CD4-positive, alpha-beta T cell treated with Interleukin-10 for 1 hour (primary cell): ENCODE data around the gene LRRTM4.

ENCODE experiments used
- DNase-seq: peaks from one replicate; pipeline ENCODE4 v3.0.0-alpha.2; 2020

Gene LRRTM4

DNA sequence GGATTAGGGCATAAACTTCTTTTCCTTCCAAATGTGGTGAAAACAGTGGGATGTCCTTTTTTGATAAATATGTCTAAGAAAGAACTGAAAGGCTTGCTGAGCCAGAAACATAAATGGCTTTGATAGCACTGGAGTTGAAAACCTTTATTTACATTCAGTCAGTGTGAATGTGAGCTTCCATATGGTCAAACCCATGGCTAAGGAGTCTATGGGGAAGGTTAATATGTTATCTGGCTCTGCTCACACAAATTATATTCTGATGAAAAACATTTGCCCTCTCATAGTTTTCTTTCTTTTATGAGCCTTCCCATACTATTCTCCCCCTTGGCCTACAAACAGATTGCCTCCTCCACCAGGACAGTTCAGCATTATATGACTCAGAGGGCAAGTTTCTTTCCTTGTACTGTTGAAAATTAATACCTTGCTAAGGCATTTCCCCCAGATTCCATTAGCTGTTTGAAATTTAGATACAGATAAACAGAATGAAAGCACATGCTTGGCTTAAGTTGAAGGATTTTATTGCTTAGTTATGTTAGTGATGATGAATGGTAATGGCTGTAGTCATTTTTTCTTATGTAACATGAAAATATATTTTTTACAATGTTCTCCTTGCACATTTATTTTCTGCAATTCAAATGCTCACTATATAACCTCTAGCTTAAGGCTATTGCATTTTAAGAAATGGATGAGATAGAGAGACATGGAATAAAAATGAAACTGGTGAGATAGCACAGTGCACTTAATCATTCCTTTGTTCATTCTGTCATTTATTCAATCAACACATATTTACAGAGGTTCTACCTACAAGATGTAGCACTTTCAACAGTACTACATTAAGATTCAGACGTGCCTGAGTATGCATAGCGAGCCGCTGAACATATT lies 544.1 kb downstream of the LRRTM4 start:
- no peak for DNase-seq

DNA sequence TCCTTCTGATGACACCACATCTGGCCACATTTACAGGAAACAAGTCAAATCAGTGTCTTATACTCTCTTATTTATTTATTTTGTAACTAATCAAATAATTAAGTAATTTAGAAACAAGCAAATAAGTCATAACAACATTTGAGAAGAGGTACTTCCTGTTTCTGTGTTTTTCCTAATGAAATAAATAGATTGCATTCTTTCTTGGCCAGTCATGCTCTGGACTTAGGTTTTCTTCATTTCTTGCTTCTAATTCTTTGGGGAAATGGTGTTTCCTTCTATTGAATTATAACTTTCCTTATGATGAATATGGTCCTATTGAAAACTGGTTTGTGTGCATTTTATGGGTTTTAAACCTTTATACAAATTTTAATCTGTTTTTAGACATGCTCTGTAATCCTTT lies 546.4 kb downstream of the LRRTM4 start:
- DNase-seq: no peak

DNA sequence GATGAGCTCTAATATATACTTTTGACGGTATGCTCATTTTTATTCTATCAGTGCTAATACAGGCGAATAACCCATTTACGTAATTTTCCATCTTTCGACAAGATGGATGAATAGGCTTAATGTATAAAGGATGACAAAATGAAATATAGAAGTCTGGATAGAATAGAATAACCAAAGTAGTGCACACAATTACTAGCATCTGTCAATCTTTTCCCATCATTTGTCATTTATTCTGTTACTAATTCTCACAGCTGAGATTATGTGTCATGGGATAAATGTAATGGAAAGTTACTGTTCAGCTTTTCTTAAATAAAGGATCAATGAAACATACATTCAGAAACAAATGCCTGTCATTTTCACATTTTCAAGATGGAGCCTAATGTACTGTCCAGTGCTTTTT lies 548.6 kb downstream of the LRRTM4 start:
- DNase-seq: no peak

DNA sequence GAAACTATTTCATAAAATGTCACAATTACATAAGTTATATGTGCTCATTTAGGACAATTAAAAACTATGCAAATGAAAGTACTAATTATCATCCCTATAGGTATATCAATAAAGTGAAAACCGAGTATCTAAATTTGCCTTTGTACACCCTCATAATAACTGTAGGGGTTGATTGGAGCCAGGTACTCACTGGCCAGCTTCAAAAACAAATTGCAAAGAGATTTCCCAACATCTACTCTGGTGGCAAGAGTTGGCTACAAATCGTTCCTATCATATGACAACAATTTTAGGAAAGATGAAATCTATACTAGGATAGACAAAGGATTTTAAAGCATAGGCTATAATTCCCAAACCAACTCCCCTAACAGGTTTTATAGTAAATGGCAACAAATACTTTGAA lies 556.4 kb downstream of the LRRTM4 start:
- no peak for DNase-seq

DNA sequence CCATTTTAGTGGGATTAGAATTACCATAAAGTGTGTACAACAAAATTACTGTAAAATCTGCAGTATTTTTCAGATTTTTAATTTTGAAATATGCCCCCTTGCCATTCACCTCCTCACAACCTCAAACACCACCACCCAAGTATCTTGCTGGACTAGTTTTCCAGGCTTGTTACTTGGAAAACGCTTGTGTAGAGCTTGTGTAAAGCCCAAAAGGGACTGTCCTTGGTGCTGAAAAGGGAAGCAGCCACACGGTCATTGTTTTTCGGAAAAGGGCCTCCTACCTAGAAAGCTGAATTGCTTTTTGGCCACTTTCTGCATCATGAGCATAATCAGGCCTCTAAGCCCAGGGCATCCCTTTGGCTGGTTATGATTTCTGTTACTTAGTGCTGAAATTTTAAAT lies 563.4 kb downstream of the LRRTM4 start:
- no peak for DNase-seq

DNA sequence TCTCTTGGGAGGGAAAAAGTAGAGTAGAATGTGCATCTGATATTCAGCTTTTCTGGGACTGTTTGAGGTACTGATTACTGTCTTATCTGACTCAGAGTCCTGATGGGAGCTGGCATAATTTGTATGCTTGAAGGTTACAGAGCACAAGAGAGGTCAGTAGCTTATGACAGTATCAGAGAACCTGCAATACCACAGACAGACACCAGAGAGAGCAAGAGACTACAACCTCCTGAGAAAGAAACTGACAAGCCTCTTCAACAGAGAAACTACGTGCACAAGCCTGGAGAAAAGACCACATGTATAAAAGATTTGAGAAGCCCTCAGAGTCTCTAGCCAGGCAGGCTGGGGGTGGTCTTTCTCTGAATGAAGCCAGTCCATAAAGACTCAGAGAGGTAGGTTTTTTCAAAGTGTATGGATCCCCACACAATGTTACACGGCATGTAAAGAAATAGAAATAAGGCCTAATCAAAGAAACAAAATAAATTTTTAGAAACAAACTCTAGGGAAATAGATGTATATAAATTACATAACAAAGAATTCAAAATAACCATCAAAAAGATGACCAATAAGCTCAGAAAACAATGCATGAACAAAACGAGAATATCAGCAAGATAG lies 568.3 kb downstream of the LRRTM4 start:
- DNase-seq: no peak

DNA sequence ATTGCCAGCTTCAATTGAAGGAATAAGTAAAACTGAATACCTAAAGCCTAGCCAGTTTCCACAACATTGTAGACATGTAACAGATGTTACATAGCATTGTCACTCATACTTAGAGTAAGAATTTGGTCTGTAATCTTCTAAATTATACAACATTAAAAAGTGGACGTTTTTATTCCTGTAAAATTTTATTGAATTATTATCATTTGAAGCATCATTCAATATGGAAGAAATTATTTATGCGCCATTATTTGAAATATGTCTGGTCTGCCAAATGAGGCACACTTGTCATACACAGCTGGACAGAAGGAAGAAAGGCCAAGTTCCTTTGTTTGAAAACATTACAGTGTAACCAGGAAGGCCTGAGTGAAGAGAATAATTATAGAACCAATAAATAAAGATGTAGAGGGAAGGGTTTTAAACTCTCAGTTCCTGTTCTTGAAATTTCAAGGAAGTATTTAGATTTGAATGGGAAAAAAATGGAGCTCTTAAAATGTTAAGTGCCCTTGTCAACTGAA lies 575.5 kb downstream of the LRRTM4 start:
- no peak for DNase-seq

DNA sequence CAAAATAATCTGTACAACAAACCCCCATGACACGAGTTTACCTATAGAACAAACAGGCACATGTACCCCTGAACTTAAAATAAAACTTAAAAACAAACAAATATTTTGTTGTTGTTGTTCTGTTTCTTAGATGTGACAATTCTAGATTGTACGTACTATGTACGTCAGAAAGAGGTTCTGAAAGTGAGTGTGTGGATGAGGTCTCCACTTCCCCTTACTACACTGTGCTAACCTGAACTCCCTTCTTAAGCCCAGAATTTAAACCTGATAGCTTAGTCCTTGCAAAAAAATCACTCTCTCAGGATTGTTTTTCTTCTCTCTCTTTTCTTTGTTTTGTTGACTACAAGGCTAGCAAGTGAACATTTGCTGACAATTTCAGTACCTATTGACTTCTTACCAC lies 581.6 kb downstream of the LRRTM4 start:
- DNase-seq: no peak

DNA sequence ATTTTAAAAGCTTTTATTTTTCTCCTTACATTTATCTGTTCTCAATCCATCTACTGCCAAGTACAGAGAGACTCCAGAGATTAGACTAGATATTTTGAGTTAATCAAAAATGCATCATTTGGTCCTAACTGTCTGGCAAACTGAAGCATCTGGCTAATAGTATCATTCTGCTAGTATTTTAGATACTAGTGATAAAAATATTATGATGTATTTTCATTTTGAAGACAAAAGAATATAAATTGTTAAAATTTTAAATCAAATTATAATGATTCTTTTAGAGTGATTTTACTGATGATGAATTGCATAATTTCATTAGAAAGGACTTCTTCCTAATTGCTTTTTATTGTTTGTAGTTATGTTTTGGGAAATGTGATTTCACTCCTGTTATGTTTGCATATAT lies 584.0 kb downstream of the LRRTM4 start:
- no peak for DNase-seq

DNA sequence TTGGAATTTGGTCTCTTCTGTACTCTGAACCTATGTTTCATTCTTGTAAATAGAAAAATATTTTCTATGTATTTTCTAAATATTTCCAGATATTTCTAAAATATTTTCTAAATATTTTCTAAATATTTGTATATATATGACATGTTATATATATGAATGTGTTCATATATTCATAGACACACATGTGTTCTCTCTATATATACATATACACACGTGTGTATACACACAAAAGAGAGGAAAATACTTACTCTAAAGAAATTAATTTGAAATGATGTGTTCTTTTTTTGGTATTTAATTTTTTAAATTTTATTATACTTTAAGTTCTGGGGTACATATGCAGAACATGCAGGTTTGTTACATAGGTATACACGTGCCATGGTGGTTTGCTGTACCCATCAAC lies 589.6 kb downstream of the LRRTM4 start:
- DNase-seq: no peak

DNA sequence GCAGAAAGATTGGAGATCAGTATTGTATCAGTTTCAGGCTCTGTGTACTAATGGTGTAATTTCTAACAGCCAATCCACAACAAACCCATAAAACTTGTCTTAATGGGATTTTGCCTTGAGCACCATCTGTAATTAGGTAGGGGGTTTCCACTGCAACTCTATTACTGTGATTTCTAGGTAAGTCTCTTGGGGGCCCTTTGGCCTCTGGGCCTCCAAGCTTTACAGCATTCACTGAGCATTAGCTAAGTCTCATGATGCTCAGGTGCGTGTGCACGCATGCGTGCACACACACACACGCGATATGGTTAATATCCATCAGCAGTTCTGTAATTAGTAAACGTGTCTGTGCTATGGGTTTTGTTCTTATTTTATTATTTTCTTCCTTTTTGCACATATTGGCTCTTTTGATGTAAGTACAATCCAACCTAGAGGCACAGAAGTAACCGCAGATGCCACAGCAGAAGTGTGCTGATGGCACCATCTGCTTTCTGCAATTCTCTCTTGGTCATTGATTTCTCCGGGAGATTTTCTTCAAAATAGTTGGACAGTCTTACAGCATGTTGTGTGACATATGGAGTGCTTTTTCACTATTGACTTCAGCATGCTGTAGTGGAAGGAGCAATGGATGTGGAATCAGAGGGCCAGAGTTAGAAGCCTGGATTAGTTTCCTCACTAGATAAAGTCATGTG lies 592.0 kb downstream of the LRRTM4 start:
- no peak for DNase-seq

DNA sequence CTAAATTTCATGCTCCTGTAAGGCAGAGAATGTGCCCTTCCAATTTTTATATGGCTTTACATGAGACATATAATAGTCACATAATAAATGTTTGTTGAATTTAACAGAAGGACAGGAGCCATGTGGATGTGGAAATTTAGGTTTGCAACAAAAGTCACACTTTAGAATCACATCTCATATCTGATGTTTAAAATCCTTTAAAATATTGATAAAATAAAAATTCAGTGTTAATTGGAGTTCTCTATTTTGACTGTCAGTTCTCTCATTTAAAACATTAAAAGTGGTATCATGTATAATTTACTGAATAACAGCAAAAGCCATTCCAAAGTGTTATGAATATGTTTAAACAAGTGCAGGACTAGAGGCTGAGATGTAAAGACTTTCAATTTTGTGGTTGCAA lies 594.1 kb downstream of the LRRTM4 start:
- DNase-seq: no peak

DNA sequence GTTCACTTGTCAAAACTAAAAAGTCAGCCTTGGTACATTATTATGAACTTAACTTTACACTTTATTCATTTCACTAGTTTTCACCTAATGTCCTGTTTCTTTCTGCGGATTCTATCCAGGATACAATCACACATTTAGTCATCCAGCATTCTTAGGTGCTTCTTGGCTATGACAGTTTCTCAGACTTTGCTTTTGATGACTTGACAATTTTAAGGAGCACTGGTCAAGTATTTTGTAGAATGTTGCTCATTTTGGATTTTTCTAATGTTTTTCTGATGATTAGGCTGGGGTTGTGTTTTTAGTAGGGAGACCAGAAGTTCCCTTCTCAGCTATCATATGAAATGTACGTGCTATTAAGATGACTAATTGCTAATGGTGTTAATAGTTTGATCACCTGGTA lies 601.2 kb downstream of the LRRTM4 start:
- no peak for DNase-seq

DNA sequence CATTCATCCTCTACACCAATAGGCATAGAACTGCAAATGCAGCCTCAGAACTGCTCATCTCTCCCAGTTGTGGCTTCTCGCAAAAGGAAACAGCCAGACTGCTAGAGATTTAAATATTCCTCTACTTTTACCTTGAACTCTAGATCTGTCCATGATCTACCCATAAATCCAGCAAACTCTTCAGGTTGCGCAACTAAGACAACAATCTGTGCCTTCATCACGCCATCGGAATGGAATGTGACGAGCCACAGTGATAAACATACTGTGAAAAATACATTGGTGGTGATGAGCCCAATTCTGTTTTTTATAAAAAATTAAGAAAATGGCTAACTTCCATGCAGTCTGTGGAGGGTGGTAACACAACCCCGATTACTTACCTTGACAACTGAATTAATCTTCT lies 626.7 kb downstream of the LRRTM4 start:
- no peak for DNase-seq

DNA sequence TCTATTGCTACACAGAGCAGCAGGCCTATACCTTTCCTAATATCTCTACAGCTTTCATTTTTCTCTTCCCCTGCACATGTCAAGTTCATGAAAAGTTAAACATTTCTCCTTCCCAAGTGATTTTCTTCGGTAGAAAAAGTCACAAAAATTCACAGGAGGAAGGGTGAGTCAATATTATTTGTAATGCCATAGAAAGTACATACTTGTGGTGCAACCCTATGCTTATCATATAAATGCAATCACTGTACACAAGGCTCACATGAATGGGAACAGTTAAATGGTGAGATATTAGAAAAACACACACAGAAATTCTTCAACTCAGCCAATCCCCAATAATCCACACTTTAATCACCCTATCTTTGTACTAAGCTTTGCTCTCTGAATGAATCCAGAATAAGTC lies 651.6 kb downstream of the LRRTM4 start:
- DNase-seq: no peak

DNA sequence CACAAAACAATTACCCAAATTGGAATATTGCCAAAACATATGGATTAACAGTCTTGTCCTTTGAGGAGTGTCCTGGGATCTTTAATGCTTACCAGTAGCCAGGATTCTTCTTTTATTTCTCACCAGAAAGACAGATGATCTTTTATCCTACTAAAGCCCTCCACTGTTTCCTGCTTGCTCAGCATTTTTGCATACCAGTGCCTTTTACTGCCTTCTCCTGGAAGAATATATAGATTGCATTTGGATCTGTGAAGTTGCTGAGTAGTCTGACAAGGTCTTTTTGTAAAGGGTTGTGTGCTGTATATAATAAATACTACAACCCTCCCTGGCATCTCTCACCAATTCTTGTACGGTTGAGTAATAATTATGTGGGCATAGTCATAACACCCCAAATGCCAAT lies 652.2 kb downstream of the LRRTM4 start:
- DNase-seq: no peak

DNA sequence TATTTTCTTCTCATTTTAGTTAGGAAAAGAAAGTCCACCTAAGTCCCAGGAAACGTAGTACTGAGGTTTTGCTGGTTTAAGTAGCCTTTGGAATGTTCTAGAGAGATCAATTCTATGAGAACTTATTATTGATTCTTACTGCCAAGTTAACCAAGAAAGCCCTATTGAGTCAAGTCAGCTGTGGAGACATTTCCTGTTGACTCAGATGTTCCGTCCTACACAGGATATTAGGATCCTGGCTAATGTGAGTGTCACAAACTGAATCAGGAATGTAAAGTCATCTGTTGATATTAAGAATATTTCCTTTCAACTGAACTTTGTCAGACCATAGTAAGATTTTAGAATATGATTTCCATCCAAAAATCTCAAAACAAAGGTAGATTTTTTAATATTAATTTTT lies 654.3 kb downstream of the LRRTM4 start:
- no peak for DNase-seq

DNA sequence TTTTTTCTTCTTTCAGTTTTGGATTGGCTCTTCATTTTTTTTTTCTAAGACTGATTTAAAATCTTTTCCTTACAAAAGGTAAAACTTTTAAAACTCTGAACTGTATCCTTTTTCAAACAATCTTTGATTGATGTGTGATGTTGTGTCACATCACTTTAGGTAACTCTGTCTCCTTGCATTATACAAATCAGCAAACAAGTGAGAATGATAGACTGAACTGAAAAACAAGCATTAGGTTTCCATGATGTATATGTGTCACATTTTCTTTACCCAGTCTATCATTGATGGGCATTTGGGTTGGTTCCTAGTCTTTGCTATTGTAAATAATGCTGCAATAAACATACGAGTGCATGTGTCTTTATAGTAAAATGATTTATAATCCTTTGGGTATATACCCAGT lies 655.7 kb downstream of the LRRTM4 start:
- no peak for DNase-seq

DNA sequence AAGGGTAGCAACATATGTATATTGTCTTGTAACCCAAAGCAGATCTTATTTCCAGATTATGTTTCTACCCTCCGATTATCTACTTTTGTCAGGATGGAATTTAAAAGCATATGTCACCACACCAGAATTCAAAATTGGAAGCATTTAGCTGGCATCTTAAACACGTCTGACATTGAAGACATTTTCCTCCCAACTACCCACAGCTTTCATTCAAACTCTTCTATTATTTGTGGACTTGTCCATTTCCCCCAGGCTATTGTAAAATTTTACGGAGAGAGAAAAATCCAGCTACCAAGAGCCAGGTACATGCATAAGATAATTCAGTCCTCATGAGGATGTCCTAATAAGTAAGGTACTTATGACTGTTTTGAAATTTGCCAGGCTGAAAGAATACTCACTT lies 659.3 kb downstream of the LRRTM4 start:
- DNase-seq: no peak

DNA sequence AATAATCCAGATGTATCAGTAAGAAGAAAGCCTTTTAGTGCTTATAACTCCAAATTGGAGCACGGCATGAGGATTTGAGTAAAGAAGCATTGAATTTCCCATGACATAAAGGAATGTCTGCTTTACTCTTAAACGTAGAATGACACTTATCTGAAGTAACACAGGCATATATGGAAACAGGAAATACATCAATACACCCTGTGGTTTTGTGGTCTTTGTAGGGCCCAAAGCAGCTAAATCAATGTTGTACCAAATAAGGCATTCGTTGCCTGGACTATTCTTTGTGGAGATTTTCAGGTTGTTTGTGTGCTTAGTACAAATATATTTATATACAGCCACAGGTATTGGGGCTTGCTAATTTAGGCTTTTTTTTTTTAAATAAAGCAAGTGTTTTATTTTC lies 660.5 kb downstream of the LRRTM4 start:
- no peak for DNase-seq

DNA sequence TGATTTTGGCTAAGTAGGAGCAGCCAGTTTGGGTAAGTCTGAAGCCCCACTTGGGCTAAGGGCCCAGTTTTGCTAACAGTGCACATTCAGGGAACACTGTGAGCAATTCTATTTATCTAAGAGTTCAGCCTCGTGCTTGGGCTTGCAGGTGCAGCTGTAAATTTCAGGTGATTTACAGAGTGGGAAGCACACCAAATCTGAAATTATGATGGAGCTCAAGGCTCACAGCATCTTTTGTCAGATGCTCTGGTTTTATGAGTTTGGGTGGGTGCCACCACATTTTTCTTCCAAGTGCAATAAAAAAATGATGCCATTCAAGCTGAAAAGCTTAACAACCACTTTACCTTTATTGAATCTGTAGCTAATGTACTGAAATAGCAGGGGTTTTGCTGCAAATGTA lies 671.2 kb downstream of the LRRTM4 start:
- no peak for DNase-seq

DNA sequence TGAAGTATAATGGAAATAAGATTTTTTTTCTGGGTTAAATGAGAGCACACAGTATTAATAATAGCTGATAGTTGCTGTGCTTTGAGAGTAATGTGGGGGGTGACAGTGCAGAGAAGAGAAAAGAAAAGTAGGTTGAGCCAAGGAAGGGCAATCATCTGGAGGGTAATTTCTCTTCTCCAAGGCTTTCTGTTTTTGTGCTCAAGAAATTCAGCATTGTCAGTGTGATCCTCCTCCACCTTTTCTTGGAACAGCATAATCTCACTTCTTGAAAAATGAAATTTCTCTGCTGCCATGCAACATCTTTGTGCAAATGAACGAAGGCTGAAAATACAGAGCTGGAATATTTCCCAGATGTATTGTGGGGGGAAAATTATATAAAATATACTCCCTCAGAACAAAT lies 673.1 kb downstream of the LRRTM4 start:
- DNase-seq: no peak

DNA sequence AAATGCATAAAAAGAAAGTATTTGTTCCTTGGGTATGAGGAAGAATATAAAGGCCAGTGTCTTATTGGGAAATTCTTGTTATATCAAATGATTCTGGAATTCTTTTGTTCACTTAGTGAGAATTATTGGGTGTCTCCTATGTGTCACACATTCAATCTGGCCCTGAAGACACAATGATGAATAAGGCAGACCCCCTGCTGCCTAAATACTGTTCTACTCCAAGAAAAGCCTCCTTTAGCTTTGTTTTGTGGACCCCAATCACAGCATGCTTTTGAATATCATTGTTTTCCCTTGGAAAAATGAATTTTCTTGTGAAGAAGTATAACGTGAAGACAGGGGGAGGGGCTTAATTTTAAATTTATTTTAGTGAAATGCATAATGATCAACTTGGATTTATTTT lies 682.4 kb downstream of the LRRTM4 start:
- no peak for DNase-seq
